ENCODE data around the gene NKX2-2.
A peak's percentile ranks its signal among the peaks of the same experiment; 100 is the strongest.
"Not testable (repeated sequence)": the region's sequence is repeated elsewhere in the genome, so short reads cannot be mapped to it uniquely, and the experiment has no call there.

The NKX2-2 gene

DNA sequence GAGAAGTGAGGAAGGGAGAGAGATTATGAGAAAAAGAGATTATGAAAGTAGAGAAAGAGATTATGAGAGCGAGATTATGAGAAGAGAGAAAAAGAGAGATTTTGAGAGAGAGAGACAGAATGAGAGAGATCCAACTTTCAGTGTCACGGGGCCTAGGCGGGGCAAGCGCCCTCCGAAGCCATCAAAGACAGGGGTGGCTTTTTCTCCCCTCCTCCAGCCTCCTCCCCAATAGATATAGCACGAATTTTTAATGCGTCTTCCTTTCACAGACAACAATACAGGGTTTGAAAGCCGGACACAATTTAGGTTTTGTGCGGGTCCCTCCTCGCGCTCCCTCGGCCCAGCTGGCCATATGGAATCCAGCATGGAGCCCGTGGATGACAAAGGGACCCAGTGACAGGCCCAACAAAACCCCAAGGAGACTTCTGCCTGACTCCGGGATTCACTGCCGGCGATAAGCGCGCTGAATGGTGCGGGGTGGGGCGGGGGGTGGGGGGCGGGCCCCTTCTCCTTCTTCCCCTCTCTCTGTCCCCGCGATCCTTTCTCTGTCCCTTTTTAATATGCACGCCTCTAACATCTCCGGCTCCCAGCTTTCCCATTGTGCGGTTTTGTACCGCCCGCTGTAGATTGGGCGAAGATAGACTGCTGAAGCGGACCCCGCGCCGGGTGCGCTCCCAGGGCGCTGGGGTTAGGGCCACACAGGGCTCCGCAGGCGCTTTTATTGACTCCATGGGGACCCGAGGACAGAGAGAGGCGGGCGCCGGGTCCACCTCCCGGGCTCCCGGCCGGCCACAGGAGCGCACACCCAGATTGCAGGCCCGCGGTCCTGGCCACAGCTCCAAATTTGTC lies 5.4 kb downstream of the NKX2-2 start:
- DNase-seq (ENCODE audit: low read depth in 3 of 3): no peak

DNA sequence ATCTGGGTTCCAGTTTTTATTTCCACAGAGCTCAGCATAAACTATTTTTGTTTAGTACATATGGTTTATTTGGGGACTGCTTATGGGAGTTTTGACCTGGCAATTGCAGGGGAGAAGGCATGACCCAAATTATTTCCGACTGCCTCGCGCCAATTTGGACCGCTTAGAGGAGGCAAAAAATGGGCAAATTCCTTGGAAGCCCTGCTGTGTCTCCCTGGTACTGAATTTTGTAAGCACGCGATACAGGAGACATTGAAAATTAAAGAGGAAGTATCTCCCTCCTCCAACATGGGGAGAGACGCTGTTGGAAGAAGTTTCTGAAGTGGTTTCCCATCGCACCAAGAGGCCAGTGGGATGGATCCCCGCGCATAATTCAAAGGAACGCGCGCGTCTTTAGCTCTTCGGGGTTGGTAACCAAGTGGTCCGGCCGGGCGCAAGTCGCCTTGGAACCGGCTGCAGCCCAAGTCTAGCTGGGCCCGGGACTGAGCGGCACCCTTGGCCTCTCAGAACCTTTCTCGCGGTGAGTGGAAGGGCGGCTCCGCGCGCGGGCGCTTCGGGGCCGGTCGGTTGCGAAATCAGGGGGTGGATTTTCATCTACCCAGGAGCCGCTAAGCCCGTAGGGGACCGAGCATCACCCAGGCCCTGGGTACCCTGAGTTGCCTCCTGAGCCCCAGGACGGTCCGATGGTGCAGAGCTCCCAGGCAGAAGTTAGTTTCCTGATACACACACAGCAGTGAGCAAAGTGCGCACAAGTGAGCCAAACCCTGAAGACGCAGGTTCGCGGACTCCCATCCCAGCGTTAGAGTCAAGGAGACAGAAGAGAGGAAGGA lies 6.2 kb downstream of the NKX2-2 start:
- no peak for DNase-seq (ENCODE audit: low read depth in 3 of 3)

GRCh38 chr20:21505810-21506530 lies 7.9 kb downstream of the NKX2-2 start:
- peak; percentile 42 to 67 (median 49) for DNase-seq (ENCODE audit: low read depth in 3 of 3)

DNA sequence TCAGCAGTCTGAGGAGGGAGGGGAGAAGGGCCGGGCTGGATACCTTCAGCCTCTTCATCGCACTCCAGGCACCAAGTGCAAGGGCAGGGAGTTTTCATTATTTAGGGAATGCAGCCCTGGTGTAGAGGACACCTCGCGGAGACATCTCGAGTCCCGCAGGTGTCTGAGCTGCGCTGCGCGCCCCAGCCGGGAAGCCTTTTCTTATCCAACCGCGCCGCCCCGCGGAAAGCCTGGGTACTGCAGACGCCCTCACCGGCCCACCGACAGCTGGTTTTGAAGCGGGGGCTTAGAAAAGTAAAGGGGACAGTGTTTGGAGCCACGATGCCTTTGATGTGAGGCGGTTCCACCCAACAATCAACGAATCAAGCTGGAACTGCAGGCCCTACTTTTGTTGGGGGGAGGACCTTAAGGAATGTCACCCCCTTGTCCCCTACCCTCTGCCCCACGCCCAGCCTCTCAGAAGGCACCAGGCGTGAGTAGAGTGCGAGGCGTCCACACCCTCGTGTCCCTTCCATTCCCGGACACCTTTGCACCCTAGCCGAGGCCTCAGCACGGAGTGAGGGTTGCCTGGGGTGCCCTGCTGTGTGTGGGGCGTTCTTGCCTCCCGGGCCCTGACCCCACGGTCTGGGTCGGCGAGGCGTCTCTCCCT lies 8.6 kb downstream of the NKX2-2 start:
- DNase-seq (ENCODE audit: low read depth in 3 of 3): peak; percentile 67 to 76 (median 69)

GRCh38 chr20:21504323-21504722 lies 9.5 kb downstream of the NKX2-2 start:
- DNase-seq (ENCODE audit: low read depth in 3 of 3): no peak

- no peak for DNase-seq (ENCODE audit: low read depth in 3 of 3)
These were observed 10.5 kb downstream of the NKX2-2 start for GRCh38 chr20:21503345-21503744.

DNA sequence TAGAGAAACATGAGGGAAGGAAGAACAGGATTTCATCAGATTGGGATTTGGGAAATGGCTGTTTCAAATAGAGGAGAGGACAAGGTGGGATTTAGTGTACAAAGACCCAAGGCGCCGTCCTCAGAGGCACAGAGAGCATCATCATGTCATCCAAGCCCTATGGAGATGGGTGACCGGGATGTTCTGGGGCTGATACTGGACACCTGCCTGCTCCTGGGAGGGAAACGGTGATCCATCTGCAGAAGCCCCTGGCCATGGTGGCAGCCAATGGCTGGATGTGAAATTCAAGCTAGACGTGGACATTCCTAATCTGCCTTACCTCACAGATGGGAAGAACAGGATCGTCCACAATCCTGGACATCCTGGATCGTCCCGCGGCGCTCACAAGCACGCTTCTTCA lies 12.7 kb downstream of the NKX2-2 start:
- DNase-seq (ENCODE audit: low read depth in 3 of 3): no peak

- DNase-seq (ENCODE audit: low read depth in 3 of 3): no peak
These were observed 13.3 kb downstream of the NKX2-2 start for GRCh38 chr20:21500599-21500998.

GRCh38 chr20:21499641-21500040 lies 14.2 kb downstream of the NKX2-2 start:
- no peak for DNase-seq (ENCODE audit: low read depth in 3 of 3)

GRCh38 chr20:21498635-21499034 lies 15.2 kb downstream of the NKX2-2 start:
- no peak for DNase-seq (ENCODE audit: low read depth in 3 of 3)

DNA sequence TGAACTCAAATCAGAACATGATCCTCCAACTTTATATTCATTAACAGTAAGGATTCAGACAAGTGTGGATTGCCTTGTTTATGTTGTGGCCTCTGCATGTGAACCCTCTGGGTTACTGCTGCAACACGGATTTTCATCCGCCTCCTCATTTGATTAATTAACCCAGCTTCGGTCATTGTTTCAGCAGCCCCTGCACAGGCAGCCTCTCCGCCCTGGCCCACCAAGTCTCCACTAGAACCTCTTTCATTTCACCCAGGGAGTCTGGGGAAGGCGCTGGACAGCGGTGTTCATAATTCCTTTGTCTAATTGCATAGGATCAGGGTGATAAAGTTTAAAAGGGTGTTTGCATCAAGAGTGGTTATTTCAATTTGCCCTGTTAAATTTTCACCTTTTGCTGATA lies 15.7 kb downstream of the NKX2-2 start:
- DNase-seq (ENCODE audit: low read depth in 3 of 3): no peak

- DNase-seq (ENCODE audit: low read depth in 3 of 3): no peak
These were observed 17.4 kb downstream of the NKX2-2 start for GRCh38 chr20:21496452-21496851.

GRCh38 chr20:21493049-21493448 lies 20.8 kb downstream of the NKX2-2 start:
- no peak for DNase-seq (ENCODE audit: low read depth in 3 of 3)

GRCh38 chr20:21490105-21490504 lies 23.8 kb downstream of the NKX2-2 start:
- DNase-seq (ENCODE audit: low read depth in 3 of 3): no peak

DNA sequence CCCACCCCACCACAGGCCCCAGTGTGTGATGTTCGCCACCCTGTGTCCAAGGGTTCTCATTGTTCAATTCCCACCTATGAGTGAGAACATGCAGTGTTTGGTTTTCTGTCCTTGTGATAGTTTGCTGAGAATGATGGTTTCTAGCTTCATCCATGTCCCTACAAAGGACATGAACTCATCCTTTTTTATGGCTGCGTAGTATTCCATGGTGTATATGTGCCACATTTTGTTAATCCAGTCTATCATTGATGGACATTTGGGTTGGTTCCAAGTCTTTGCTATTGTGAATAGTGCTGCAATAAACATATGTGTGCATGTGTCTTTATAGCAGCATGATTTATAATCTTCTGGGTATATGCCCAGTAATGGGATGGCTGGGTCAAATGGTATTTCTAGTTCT lies 33.7 kb downstream of the NKX2-2 start:
- DNase-seq (ENCODE audit: low read depth in 3 of 3): not testable (repeated sequence)

DNA sequence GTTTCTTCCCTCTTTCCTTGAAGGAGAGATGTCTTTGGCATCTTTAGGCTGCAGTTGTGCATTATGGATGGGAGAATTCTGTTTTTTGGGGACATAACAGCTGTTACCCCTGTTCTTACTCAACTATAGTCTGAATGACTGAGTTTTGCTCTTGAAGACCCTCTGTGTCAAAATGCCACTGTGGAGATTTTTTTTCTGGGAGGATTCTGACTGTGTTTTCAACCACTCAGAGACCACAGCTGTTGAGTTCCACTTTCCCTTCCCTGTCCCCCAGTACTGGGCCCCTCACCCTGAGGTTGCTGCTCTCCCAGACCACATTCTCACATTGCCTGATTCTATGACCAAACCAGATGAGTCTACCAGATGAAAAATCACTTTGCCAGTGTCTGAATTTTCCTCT lies 48.1 kb downstream of the NKX2-2 start:
- DNase-seq (ENCODE audit: low read depth in 3 of 3): no peak

DNA sequence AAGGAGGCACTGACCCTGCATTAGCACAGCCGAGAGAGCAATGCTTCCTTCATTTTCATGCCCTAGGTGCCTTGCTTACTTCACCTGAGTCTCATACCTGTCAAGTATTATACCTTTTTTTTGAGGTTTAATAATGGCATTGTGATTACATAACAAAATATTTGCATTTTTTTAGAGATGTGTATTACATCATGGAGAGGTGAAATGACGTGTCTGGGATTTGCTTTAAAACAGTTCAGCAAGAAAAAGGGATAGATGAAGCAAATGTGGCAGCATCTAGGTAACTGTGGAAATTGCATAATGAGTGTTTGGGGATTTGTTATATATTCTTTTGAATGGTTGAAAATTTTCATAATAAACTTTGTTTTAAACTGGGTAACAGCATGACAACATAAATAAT lies 48.9 kb downstream of the NKX2-2 start:
- DNase-seq (ENCODE audit: low read depth in 3 of 3): no peak
